Fibroblast of pulmonary artery (primary cell): ENCODE measurements around the gene SPAG4.

Experiments used
- DNase-seq: peaks from one replicate; pipeline ENCODE4 v3.0.0-alpha.2; 2010; ENCODE audit warnings: low read depth
- H3K4me3 ChIP-seq: replicated peaks from 2 replicates; pipeline ENCODE4 v1.5.1; 2011; ENCODE audit warnings: low read depth, mild to moderate bottlenecking, control low read depth, low read length, moderate library complexity
- TF ChIP-seq, protein P1 (sequence below): IDR thresholded peaks from 2 replicates; pipeline ENCODE4 v1.5.1; 2011; ENCODE audit warnings: mild to moderate bottlenecking, control low read depth, low read length, inconsistent platforms; ENCODE audit errors: missing control alignments

SPAG4 gene

GRCh38 chr20:35587436-35587835 lies 28.2 kb upstream of the SPAG4 start:
- H3K4me3 ChIP-seq = no peak overlapping the region
- TF ChIP-seq, protein P1, sequence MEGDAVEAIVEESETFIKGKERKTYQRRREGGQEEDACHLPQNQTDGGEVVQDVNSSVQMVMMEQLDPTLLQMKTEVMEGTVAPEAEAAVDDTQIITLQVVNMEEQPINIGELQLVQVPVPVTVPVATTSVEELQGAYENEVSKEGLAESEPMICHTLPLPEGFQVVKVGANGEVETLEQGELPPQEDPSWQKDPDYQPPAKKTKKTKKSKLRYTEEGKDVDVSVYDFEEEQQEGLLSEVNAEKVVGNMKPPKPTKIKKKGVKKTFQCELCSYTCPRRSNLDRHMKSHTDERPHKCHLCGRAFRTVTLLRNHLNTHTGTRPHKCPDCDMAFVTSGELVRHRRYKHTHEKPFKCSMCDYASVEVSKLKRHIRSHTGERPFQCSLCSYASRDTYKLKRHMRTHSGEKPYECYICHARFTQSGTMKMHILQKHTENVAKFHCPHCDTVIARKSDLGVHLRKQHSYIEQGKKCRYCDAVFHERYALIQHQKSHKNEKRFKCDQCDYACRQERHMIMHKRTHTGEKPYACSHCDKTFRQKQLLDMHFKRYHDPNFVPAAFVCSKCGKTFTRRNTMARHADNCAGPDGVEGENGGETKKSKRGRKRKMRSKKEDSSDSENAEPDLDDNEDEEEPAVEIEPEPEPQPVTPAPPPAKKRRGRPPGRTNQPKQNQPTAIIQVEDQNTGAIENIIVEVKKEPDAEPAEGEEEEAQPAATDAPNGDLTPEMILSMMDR = no peak
- no peak for DNase-seq

GRCh38 chr20:35588397-35588796 lies 27.2 kb upstream of the SPAG4 start:
- no peak overlapping the region for H3K4me3 ChIP-seq
- DNase-seq = no peak
- TF ChIP-seq, protein P1 = no peak

DNA sequence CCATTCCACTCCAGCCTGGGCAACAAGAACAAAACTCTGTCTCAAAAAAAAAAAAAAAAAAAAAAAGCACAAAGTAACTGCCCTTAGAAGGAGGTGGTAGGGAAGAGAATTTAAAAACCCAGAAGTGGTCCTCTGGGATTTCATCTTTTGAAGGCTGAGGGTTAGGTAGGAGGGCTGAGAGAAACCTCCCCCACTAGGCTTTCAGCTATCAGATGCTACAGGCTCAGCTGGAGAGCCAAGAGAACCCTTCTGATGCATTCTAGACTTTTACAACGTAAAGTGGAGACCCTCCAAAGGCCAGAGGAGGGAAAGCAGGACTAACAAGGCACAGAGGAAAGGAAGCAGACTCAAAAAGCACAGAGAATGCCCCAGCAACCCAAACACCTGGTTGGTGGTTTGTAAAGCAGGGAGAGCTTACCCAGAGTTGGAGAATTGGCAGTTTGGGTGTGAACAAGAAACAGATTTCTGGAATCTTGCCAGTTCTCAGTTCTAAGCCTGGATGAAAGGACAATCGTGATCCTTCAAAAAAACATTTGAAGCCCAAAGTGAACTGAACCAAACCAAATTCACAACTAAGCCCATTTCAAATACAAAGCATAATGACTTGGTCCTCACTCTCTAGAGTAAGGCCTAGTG lies 23.2 kb upstream of the SPAG4 start:
- H3K4me3 ChIP-seq = no peak overlapping the region
- no peak for DNase-seq
- TF ChIP-seq, protein P1 = no peak

DNA sequence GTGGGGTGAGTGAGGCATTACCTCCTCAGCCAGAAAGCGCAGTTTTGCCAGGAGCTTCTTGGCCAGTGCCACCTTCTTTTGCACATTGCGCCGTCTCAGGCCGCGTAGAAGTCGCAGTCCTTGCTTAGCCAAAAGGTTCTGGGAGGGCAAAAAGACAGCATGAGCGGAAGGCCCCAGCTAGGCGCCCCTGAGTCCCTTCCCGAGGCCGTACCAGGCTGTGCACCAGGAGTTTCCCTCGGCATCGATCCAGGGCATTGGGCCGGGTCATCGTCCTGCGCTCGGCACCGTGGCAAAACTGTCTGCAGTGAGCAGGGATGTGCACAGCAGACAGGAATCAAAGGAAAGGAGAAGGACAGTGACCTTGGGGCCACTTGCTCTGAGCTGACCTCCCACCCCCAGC lies 20.2 kb upstream of the SPAG4 start:
- DNase-seq = no peak

DNA sequence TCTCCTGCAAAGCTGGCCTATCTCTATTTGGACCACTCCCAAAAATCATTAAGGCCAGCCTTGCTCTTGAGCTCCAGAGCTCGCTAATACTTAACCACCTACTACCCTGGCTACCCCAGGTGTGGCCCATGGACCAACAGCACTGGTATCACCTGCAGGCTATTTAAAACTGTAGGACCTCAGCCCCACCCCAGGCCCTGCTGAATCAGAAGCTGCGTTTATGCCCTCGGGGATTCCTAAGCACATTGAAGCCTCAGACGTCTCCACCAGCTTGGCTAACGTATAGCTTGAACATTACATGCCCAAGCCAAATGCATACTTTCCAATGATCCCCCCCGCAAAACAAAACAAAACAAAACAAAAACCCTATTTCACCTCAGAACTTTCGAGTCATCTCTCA lies 19.7 kb upstream of the SPAG4 start:
- H3K4me3 ChIP-seq = no peak overlapping the region
- TF ChIP-seq, protein P1 = no peak

More for the DNA sequence above, 20.2 kb upstream of the SPAG4 start:
- TF ChIP-seq, protein P1 = no peak
- H3K4me3 ChIP-seq = no peak overlapping the region

DNA sequence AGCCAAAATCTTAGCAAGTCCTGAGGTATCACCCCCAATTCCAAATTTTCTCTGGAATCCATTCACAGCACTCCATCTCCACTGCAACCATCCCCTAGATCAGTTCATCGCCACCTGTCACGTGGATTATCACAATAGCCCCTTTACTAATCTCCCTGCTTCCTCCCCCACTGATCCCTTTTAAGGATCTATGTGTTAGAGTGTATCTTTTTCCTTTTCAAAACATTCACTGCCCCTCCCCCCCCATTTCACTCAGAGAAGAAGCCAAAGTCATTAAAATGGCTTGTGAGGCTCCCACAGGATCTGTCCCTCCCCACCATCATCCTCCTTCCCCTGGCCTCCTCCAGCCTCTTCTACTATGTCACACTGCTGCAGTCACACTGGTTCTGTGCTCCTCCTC lies 18.4 kb upstream of the SPAG4 start:
- no peak overlapping the region for H3K4me3 ChIP-seq
- no peak for DNase-seq
- TF ChIP-seq, protein P1 = no peak

More for the DNA sequence above, 19.7 kb upstream of the SPAG4 start:
- DNase-seq = no peak

GRCh38 chr20:35598476-35598875 lies 17.2 kb upstream of the SPAG4 start:
- TF ChIP-seq, protein P1 = no peak
- no peak overlapping the region for H3K4me3 ChIP-seq

More at GRCh38 chr20:35598476-35598875, 17.2 kb upstream of the SPAG4 start:
- no peak for DNase-seq
